GM19238 (cell line): ENCODE results near the gene RIC8A.
"Not testable (repeated sequence)": the region's sequence is repeated elsewhere in the genome, so short reads cannot be mapped to it uniquely, and the experiment has no call there.

Source experiments
- DNase-seq: peaks from one replicate; pipeline ENCODE4 v3.0.0; 2011; ENCODE audit warnings: low spot score; ENCODE audit not compliant: insufficient read length

RIC8A gene

DNA sequence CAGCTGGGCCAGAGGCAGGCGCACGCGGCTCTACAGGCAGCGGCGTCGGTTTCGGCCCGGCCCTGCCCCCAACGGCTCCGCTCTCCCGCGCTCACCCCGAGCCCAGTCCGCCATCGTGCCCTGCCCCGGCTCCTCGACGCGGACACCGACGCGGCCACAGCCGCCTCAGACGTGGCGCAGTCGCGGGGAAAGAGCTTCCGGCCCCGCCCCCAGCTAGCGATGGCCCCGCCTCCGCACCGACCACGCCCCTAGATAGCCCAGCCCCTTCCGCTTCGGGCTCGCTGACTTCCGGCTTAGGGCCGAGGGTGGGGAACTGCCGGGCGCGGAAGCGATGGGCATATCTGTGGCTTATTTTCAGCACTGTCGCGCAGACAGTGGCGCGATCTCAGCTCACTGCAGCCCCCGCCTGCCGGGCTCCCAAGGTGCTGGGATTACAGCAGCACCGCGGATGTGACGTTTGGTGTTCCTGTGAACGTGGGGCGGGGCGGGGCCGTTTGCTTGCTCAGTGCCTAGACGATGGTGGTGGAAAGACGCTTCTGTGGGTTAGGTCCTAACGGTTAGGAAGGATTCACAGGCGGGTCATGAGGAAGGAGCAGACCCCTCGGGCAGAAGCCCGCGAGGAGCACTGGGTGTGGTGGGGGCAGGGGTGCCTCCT is at the start of gene RIC8A, which contains the start of gene BET1L:
RIC8A (plus strand) TSS at position 501 of the 655 bp plus-strand sequence. CDS start 1,147 bp downstream, outside the sequence.
BET1L (minus strand) TSS at position 192 of the 655 bp plus-strand sequence; CDS start at position 114, 78 bp downstream.
- DNase-seq, result peak; percentile 96

DNA sequence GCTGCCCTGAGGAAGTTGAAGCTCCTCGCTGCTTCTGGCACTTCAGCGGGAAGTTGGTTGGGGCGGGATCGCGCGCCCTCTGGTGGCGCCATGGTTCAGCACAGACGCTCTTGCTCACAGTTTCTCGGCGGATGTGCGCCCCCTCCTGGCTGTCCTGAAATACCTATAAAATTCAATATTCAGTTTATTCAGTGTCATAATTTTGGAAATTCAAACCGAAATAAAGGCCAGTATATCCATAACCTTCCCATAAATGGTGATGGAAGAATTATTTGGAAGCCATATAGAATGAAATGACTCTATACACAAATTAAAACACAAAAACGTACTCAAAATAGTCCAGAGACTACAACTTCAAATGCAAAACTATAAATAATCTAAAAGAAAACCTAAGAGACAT is 27.3 kb upstream of the RIC8A start:
- not testable (repeated sequence) for DNase-seq

GRCh38 chr11:189200-189783 is 18.2 kb upstream of the RIC8A start:
- not testable (repeated sequence) for DNase-seq

DNA sequence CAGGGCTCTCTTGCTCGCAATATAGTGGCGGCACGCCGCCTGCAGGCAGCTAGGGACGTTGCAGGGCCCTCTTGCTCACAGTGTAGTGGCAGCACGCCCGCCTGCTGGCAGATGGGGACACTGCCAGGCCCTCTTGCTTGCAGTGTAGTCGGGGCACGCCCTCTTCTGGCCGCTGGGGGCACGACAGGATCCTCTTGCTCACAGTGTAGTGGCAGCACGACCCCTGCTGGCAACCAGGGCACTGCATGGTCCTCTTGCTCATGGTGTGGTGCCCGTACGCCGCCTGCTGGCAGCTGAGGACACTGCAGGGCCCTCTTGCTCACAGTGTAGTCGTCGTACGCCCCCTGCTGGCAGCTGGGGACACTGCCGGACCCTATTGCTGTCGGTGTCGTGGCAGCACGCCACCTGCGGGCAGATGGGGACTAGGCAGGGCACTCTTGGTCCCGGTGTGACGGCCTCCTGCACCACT is 17.6 kb upstream of the RIC8A start:
- DNase-seq, result not testable (repeated sequence)

DNA sequence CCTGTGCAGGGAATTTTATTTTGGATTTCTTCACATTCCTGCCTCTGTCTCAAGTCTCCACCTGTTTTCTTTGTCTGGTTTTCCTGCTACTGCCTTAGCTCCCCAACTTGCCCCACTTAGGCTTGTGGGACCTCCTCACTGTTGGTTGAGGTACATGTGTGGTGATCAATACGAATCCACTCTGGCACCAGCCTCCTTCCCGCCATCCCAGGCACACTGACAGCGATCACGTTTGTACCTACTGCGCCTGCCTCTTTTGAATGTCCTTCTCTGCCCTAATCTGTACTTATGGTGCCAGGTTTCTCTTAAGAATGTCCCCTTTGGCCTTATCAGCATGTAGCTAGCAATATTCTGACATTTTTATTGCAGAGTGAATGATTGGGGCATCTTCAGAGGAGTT is 17.0 kb upstream of the RIC8A start:
- DNase-seq, result not testable (repeated sequence)

- not testable (repeated sequence) for DNase-seq
Observed at GRCh38 chr11:191490-192478, 15.7 kb upstream of the RIC8A start.

DNA sequence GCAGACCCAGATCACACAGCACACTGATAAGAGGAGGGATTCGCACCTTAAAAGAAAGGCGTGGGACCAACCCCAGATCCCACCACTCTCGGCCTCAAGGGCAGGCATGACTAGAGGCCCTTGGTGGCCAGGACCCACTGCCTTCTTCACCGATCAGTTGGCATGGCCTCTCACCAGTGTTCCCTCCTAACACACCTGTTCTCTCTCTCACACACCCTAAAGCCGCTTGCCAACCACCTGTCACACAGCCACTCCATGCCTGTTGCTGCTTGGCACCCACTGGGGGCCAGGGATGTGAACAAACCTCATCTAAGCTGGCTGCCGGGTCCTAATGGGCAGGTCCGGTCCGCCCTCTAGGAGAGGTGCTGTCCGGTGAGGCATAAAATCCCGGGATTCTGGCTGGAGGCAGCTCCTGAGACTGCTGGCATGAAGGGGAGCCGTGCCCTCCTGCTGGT is 14.8 kb upstream of the RIC8A start, which contains the start of gene SCGB1C1:
SCGB1C1 (plus strand) TSS at position 405 of the 455 bp plus-strand sequence; CDS start at position 427, 22 bp downstream.
- not testable (repeated sequence) for DNase-seq

DNA sequence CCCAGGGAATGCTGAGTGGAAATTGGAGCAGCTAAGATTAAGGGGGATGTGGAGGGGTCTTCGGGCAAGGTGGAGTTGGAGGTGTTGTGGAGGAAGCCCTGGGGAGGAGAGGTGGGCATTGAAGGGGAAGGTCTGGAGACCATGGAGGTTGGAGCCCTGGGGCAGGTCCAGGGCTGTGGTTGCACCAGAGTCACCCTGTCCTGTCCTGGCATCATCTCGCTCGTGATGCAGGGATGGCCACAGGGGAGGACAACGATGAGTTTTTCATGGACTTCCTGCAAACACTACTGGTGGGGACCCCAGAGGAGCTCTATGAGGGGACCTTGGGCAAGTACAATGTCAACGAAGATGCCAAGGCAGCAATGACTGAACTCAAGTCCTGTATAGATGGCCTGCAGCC is 14.0 kb upstream of the RIC8A start:
- DNase-seq, result not testable (repeated sequence)

DNA sequence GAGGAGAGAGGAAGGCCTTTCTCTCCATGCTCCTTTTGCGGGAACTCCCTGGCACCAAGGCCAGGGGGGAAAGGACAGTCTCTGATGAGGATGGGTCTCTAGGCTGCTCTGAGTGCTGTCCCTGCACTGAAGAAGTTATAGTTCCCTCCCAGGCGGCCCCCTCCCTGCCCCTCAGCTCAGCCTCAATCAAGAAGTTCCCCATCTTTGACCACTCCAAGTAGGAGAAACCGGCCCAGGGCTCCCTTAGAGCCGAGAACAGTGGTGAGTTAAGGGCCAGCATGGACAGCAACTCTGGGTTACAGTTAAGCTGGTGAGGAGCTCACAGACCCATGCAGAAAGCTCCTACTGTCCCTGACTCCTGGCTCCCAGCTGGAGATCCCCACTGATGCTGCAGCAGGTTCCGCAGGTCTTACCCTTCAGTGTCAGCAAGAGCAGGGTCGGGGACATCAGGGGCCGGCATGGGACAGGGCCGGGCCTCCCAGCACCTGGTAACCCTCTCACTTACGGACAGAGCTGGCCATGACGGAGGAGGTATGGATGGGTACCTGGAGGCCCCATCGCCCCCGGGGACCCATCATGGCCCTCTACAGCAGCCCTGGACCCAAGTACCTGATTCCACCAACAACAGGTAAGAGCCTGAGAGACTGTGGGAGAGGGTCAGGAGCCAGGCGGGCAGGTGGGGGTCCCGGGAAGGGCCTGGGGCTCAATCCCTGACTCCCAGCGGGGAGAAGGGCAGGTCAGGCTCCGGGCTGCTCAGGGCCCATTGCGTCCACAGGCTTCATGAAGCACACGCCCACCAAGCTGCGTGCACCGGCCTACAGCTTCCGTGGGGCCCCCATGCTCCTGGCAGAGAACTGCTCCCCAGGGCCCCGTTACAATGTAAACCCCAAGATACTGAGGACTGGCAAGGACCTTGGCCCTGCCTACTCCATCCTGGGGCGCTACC is 10.4 kb upstream of the RIC8A start:
- no peak for DNase-seq

- DNase-seq, result no peak
Observed at GRCh38 chr11:197741-198235, 9.7 kb upstream of the RIC8A start.

DNA sequence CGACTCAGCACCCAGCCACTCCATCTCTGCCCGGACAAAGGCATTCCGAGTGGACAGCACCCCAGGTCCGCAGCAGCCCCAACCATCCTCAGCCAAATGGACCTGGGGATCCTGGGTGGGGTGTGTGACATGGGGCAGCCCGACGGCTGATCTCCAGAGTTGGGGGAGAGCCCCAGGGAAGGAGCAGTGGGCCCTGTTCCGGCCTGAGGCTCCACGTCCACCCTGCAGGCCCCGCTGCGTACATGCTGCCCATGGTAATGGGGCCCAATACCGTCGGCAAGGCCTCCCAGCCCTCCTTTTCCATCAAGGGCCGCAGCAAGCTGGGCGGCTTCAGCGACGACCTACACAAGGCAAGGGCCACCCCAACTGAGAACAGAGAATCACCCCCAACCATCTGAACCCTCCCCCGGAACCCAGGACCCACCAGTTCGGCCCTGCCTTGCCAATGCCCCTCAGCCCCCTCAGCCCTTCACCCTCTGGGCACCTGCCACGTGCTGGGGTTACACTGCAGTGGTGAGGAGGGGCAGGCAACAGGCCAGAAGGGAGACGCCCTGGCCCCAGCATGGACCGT is 9.2 kb upstream of the RIC8A start:
- DNase-seq, result no peak

- DNase-seq, result no peak
Observed at GRCh38 chr11:199004-199581, 8.4 kb upstream of the RIC8A start.

- DNase-seq, result no peak
Observed at GRCh38 chr11:199782-200181, 7.7 kb upstream of the RIC8A start.

- no peak for DNase-seq
Observed at GRCh38 chr11:200224-201003, 7.1 kb upstream of the RIC8A start.

DNA sequence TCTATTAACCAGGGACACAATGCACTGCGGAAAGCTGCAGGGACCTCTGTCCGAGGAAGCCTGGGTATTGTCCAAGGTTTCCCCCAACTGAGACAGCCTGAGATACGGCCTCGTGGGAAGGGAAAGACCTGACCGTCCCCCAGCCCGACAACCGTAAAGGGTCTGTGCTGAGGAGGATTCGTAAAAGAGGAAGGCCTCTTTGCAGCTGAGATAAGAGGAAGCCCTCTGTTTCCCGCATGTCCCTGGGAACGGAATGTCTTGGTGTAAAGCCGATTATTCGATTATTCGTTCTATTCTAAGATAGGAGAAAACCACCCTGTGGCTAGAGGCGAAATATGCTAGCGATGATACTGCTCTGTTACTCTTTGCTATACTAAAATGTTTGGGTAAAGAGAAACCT is 5.5 kb upstream of the RIC8A start:
- no peak for DNase-seq

DNA sequence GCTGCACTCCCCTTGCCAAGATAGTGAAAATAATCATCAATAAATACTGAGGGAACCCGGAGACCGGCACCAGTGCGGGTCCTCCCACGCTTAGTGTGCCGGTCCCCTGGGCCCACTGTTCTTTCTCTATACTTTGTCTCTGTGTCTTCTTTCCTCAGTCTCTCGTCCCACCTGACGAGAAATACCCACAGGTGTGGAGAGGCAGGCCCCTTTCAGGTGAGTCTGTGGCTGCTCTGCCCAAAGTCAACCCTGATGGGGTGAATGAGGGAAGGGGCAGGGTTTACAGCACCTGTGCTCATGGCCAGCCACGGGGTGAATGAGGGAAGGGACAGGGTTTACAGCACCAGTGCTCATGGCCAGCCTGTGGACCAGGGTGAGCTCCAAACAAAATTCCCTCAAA is 5.0 kb upstream of the RIC8A start:
- DNase-seq, result no peak

DNA sequence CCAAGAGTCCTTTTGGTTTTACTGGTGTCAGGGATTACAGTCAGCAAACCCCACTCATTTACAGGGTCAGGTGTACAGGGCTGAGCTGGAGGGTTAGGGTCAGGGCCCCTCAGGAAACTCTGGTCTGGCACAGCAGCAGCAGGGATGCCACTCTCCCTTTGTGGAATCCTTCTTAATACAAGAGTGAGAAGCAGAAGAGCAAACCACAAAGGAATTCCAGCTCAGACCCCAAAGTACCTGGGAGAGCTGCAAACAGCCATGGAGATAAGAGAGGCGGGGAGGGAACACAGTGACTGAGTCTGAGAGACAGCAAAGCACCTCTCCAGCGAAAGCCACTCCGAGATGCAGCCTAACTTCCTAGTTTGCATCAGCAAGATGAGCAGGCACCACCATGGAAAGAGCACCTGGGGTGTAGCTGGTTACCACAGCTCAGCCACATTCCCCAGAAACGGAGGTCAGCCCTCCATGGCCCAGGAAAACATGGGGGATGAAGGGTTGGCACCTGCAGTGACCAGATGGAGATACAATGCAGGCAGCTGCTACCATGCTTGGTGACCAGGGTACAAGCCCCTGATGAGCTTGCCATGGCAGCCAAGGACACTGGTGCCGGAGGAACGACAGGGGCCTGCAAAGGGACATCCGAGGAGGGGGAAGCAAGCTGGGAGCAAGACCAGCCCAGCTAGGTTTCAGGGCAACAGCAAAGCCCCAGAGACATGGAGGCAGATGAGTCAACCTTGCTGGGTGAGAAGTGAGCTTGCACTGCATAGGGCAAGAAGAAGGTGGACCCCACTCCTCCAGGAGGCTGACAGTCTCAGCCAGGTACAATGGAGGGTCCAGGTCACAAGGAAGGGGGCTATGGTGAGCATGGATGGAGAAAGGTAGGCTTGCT is 4.2 kb upstream of the RIC8A start:
- DNase-seq, result no peak
